Measurements from ENCODE around the gene RPL31. TPM values are rescaled to one million over a fixed set of nuclear protein-coding genes. Genes with fewer than 3 reads are reported as not detected.

RPL31 gene
- total and polyA plus RNA-seq, 4 experiments from 2014 or later = 2,455 to 6,581 (median 4,056) TPM

DNA sequence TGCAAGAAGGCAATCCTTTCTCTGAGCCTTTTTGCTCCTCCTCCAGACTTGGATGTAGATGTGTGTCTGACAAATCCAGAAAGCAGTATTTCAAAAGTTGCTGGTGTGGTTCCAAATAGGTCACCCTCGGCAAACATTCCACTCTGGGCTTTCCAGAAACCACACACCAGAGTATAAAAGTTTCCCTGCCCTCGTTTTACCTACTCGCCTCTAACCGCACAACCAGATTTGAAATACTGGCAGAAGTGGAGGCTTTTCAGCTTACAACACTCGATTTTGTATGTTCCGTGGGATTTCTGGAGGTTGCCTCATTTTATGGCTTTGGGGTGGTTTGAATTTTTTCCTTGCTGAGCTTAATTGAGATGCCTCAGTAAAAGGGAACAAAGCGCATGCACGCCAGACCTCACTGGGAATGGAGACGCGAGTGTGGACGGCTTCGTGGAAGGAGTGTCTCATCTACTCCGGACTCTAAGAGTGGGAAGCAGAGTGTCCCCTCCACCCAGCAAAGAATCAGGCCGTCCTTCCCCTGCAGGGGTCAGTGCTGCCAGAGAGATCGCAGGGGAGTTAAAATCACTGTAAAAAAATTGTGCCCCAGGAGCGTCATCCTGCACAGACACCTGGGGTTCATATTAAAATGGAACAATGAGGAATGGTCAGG, 44.0 kb upstream of the RPL31 start:
- intact Hi-C loops (cut with micrococcal nuclease) = no loop called here

GRCh38 chr2:100959225-100959880, 42.7 kb upstream of the RPL31 start:
- H3K4me1 Mint-ChIP-seq = peaks cover 0 to 6% (median 5%) of the 10 kb centered on the region in 4 donors
- intact Hi-C loops (cut with micrococcal nuclease) = no loop called here
- peak overlapping the region in 1 of 7 donors; percentile 43 for H3K27ac Mint-ChIP-seq
- no peaks in the 10 kb centered on the region for H3K36me3 Mint-ChIP-seq
- Histone ChIP-seq H3K27ac (ENCODE audit: low read depth, low read length) (no peak overlapping the region), H3K4me3 (ENCODE audit: low read length in 2 of 2) (no peak overlapping the region), H3K9me3 (ENCODE audit: control insufficient read depth in 1 of 2, low read length in 2 of 2) (no peaks in the 10 kb centered on the region), H3K36me3 (ENCODE audit: insufficient read depth, low read length) (no peaks in the 10 kb centered on the region), H3K4me1 (ENCODE audit: insufficient read depth, low read length) (no peaks in the 10 kb centered on the region), H3K27me3 (ENCODE audit: insufficient read depth, low read length) (no peaks in the 10 kb centered on the region)
- ChIA-PET POLR2A (ENCODE audit: partially characterized antibody) (no interaction called here), CTCF (ENCODE audit: partially characterized antibody) (interaction anchor here (1.0 to 1.1 kb wide), 2 partner anchors 10 to 39 kb away, joined by 3 read pairs; no protein-coding TSS in a partner anchor)
- H3K4me3 Mint-ChIP-seq = no peak overlapping the region
- H3K27me3 Mint-ChIP-seq = no peaks in the 10 kb centered on the region
- DNase-seq = no peak
- peaks cover 0 to 2% (median 0%) of the 10 kb centered on the region in 8 donors for H3K9me3 Mint-ChIP-seq

More for the DNA sequence above, 44.0 kb upstream of the RPL31 start:
- Histone ChIP-seq H3K9me3 (ENCODE audit: control insufficient read depth in 1 of 2, low read length in 2 of 2) (no peaks in the 10 kb centered on the region), H3K27me3 (ENCODE audit: insufficient read depth, low read length) (no peaks in the 10 kb centered on the region), H3K36me3 (ENCODE audit: insufficient read depth, low read length) (no peaks in the 10 kb centered on the region), H3K4me3 (ENCODE audit: low read length in 2 of 2) (no peak overlapping the region), H3K27ac (ENCODE audit: low read depth, low read length) (no peak overlapping the region), H3K4me1 (ENCODE audit: insufficient read depth, low read length) (peaks cover 3% of the 10 kb centered on the region)
- H3K4me1 Mint-ChIP-seq = peaks cover 0 to 5% (median under 1%) of the 10 kb centered on the region in 4 donors
- no peak overlapping the region for H3K4me3 Mint-ChIP-seq
- no peak overlapping the region for H3K27ac Mint-ChIP-seq
- no peak for DNase-seq
- peaks cover 0 to 2% (median 0%) of the 10 kb centered on the region in 8 donors for H3K9me3 Mint-ChIP-seq
- H3K27me3 Mint-ChIP-seq = no peaks in the 10 kb centered on the region
- H3K36me3 Mint-ChIP-seq = no peaks in the 10 kb centered on the region
- POLR2A ChIA-PET (ENCODE audit: partially characterized antibody) = no interaction called here
- CTCF ChIA-PET (ENCODE audit: partially characterized antibody) = interaction anchor here (2.0 kb wide), 1 partner anchor 34 kb away, joined by 4 read pairs; no protein-coding TSS in a partner anchor

DNA sequence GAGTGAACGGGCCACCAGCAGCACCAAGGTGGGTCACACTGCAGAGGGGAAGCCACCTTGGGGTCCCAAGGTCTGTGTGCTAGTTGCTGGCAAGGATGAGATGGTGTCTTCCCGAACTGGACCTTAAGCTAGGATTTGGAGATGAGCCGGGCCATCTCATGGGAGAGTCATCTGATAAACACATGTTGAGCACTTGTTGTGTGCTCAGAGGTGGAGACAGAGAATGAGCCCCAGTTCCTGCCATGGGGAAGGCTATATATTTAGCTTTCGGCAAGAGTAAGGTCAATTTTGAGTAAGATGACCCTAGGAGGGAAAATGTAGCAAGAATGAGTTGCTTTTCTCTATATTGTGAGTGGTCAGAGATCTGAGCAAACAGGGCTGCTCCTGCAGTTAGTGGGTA, 41.4 kb upstream of the RPL31 start:
- H3K36me3 Mint-ChIP-seq = no peaks in the 10 kb centered on the region
- intact Hi-C loops (cut with micrococcal nuclease) = no loop called here
- no peaks in the 10 kb centered on the region for H3K27me3 Mint-ChIP-seq
- H3K4me3 Mint-ChIP-seq = no peak overlapping the region
- no peak for DNase-seq
- Histone ChIP-seq H3K36me3 (ENCODE audit: insufficient read depth, low read length) (no peaks in the 10 kb centered on the region), H3K4me3 (ENCODE audit: low read length in 2 of 2) (no peak overlapping the region), H3K27me3 (ENCODE audit: insufficient read depth, low read length) (no peaks in the 10 kb centered on the region), H3K9me3 (ENCODE audit: control insufficient read depth in 1 of 2, low read length in 2 of 2) (no peaks in the 10 kb centered on the region), H3K27ac (ENCODE audit: low read depth, low read length) (no peak overlapping the region), H3K4me1 (ENCODE audit: insufficient read depth, low read length) (no peaks in the 10 kb centered on the region)
- peaks cover 0 to 2% (median 0%) of the 10 kb centered on the region in 8 donors for H3K9me3 Mint-ChIP-seq
- POLR2A ChIA-PET (ENCODE audit: partially characterized antibody) = no interaction called here
- H3K4me1 Mint-ChIP-seq = peaks cover 0 to 6% (median 5%) of the 10 kb centered on the region in 4 donors
- no peak overlapping the region for H3K27ac Mint-ChIP-seq
- CTCF ChIA-PET (ENCODE audit: partially characterized antibody) = no interaction called here

- intact Hi-C loops (cut with micrococcal nuclease) = no loop called here
- Mint-ChIP-seq H3K27me3 (no peaks in the 10 kb centered on the region), H3K4me1 (peaks cover 0 to 5% (median 5%) of the 10 kb centered on the region in 4 donors), H3K9me3 (no peaks in the 10 kb centered on the region), H3K27ac (no peak overlapping the region), H3K4me3 (no peak overlapping the region), H3K36me3 (no peaks in the 10 kb centered on the region)
- ChIA-PET POLR2A (ENCODE audit: partially characterized antibody) (interaction anchor here (1.3 kb wide), 1 partner anchor 38 kb away, joined by 3 read pairs; no protein-coding TSS in a partner anchor), CTCF (ENCODE audit: partially characterized antibody) (no interaction called here)
- Histone ChIP-seq H3K4me1 (ENCODE audit: insufficient read depth, low read length) (no peaks in the 10 kb centered on the region), H3K4me3 (ENCODE audit: low read length in 2 of 2) (no peak overlapping the region), H3K36me3 (ENCODE audit: insufficient read depth, low read length) (no peaks in the 10 kb centered on the region), H3K9me3 (ENCODE audit: control insufficient read depth in 1 of 2, low read length in 2 of 2) (no peaks in the 10 kb centered on the region), H3K27ac (ENCODE audit: low read depth, low read length) (no peak overlapping the region), H3K27me3 (ENCODE audit: insufficient read depth, low read length) (no peaks in the 10 kb centered on the region)
- DNase-seq = no peak
These were observed 39.6 kb upstream of the RPL31 start for GRCh38 chr2:100962366-100963025.

DNA sequence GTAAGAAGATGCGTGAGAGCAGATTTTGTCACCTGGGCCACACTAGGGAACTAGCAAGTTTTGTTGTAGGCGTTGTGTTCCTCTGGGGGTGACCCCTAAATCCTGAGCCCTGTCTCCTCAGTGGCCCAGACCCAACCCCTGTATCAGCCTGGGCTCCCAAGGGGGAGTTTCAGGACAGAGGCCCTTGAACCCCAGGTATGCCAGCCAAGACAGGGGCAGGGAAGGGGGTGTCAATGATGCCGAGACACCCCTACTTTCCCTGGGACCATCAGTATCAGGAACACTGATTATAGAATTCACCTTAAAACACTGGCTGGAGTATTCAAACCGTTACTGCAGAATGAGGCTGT, 39.1 kb upstream of the RPL31 start:
- H3K27ac ChIP-seq (ENCODE audit: low read depth, low read length) = no peak overlapping the region
- Mint-ChIP-seq H3K27ac (no peak overlapping the region), H3K36me3 (no peaks in the 10 kb centered on the region), H3K9me3 (no peaks in the 10 kb centered on the region), H3K27me3 (no peaks in the 10 kb centered on the region), H3K4me1 (peaks cover 0 to 5% (median 5%) of the 10 kb centered on the region in 4 donors), H3K4me3 (no peak overlapping the region)
- ChIA-PET CTCF (ENCODE audit: partially characterized antibody) (no interaction called here), POLR2A (ENCODE audit: partially characterized antibody) (interaction anchor here (1.3 kb wide), 1 partner anchor 39 kb away, joined by 3 read pairs; no protein-coding TSS in a partner anchor)
- intact Hi-C loops (cut with micrococcal nuclease) = no loop called here
- no peaks in the 10 kb centered on the region for H3K9me3 ChIP-seq (ENCODE audit: control insufficient read depth in 1 of 2, low read length in 2 of 2)
- DNase-seq = no peak
- no peaks in the 10 kb centered on the region for H3K4me1 ChIP-seq (ENCODE audit: insufficient read depth, low read length)
- H3K36me3 ChIP-seq (ENCODE audit: insufficient read depth, low read length) = no peaks in the 10 kb centered on the region
- H3K4me3 ChIP-seq (ENCODE audit: low read length in 2 of 2) = no peak overlapping the region
- no peaks in the 10 kb centered on the region for H3K27me3 ChIP-seq (ENCODE audit: insufficient read depth, low read length)

DNA sequence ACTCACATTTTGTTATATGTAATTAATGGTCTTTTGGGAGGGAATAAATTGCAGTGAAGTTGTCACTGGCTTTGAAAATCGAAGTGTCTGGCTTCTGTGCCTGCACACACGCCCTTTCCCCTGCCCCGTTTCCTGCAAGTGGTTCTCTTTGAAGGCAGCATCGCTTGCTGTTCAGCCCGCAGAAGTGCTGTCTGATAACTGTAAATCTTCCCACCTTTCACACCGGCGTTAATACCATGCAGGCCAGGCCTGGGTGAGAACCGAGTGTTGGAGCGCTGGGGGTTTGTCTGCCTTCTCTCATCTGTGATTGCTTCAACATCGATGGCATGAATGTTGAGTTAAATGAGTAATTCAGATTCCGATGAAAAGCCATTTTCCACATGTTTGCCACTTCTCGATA, 37.9 kb upstream of the RPL31 start:
- Histone ChIP-seq H3K36me3 (ENCODE audit: insufficient read depth, low read length) (no peaks in the 10 kb centered on the region), H3K4me1 (ENCODE audit: insufficient read depth, low read length) (no peaks in the 10 kb centered on the region), H3K27ac (ENCODE audit: low read depth, low read length) (no peak overlapping the region), H3K4me3 (ENCODE audit: low read length in 2 of 2) (no peak overlapping the region), H3K27me3 (ENCODE audit: insufficient read depth, low read length) (no peaks in the 10 kb centered on the region), H3K9me3 (ENCODE audit: control insufficient read depth in 1 of 2, low read length in 2 of 2) (no peaks in the 10 kb centered on the region)
- Mint-ChIP-seq H3K9me3 (no peaks in the 10 kb centered on the region), H3K27me3 (no peaks in the 10 kb centered on the region), H3K4me1 (peaks cover 0 to 5% (median 5%) of the 10 kb centered on the region in 4 donors), H3K36me3 (no peaks in the 10 kb centered on the region), H3K27ac (peak overlapping the region in 1 of 7 donors; percentile 31), H3K4me3 (no peak overlapping the region)
- intact Hi-C loops (cut with micrococcal nuclease) = no loop called here
- ChIA-PET POLR2A (ENCODE audit: partially characterized antibody) (no interaction called here), CTCF (ENCODE audit: partially characterized antibody) (no interaction called here)
- DNase-seq = no peak

GRCh38 chr2:100964681-100965169, 37.4 kb upstream of the RPL31 start:
- Mint-ChIP-seq H3K4me3 (no peak overlapping the region), H3K27ac (no peak overlapping the region), H3K9me3 (no peaks in the 10 kb centered on the region), H3K27me3 (peaks cover 0 to under 1% of the 10 kb centered on the region in 2 donors), H3K4me1 (peaks cover 0 to 5% (median 4%) of the 10 kb centered on the region in 4 donors), H3K36me3 (no peaks in the 10 kb centered on the region)
- H3K27ac ChIP-seq (ENCODE audit: low read depth, low read length) = no peak overlapping the region
- H3K4me3 ChIP-seq (ENCODE audit: low read length in 2 of 2) = no peak overlapping the region
- no peaks in the 10 kb centered on the region for H3K9me3 ChIP-seq (ENCODE audit: control insufficient read depth in 1 of 2, low read length in 2 of 2)
- no peaks in the 10 kb centered on the region for H3K27me3 ChIP-seq (ENCODE audit: insufficient read depth, low read length)
- ChIA-PET CTCF (ENCODE audit: partially characterized antibody) (no interaction called here), POLR2A (ENCODE audit: partially characterized antibody) (no interaction called here)
- no peak for DNase-seq
- H3K36me3 ChIP-seq (ENCODE audit: insufficient read depth, low read length) = no peaks in the 10 kb centered on the region
- intact Hi-C loops (cut with micrococcal nuclease) = no loop called here
- H3K4me1 ChIP-seq (ENCODE audit: insufficient read depth, low read length) = no peaks in the 10 kb centered on the region

Data from CD4-positive, alpha-beta memory T cell (primary cell).